Ovary (tissue), 3 donors: Measurements from ENCODE around the gene EYA2.

Experiments
- CTCF ChIP-seq, 3 donors: fragments of 450-650 bp in 2 of 3; fragments of 200-600 bp in 1 of 3; IDR thresholded peaks; one replicate each; pipeline versions ENCODE4 v1.5.1 to v1.8.0; 2016 to 2022; ENCODE audit warnings: antibody characterized with exemption in 3 of 3, mild to moderate bottlenecking in 1 of 3
- POLR2A ChIP-seq: fragments of 450-650 bp; IDR thresholded peaks from one replicate; pipeline ENCODE4 v1.6.1; 2017; ENCODE audit warnings: antibody characterized with exemption, mild to moderate bottlenecking, moderate library complexity
- donor health status: DM: no; HTN: no; CAD: no.

GRCh38 chr20:47099825-47100441, 205.3 kb downstream of the EYA2 start:
- TF ChIP-seq CTCF (IDR thresholded peaks at IDR 0.05): no peak
- TF ChIP-seq POLR2A: no peak
